Psoas muscle (tissue), 8 donors: ENCODE data around the gene PACC1. TPM values are rescaled to one million over a fixed set of nuclear protein-coding genes. Genes with fewer than 3 reads are reported as not detected.
A peak's percentile ranks its signal among the peaks of the same experiment; 100 is the strongest.

ENCODE experiments used
- ATAC-seq, 4 donors: fragments of 200-7000 bp; cut with Tn5 transposase; one replicate each; pipeline ENCODE4 v1.9.1; 2020; ENCODE audit warnings: moderate library complexity in 3 of 4, mild to moderate bottlenecking in 2 of 4
- DNase-seq, 2 donors: peaks; one replicate each; pipeline ENCODE4 v3.0.0-alpha.2; 2020
- H3K27ac ChIP-seq: fragments of 200-600 bp; one replicate; pipeline ENCODE4 v1.8.0; 2022
- H3K27me3 ChIP-seq, 3 donors: fragments of 200-600 bp in 1 of 3; one replicate each; pipeline versions ENCODE4 v1.6.1 to v1.8.0; 2013 to 2022; ENCODE audit warnings: low read length in 2 of 3, mild to moderate bottlenecking in 2 of 3, moderate library complexity in 1 of 3; ENCODE audit not compliant: insufficient read depth in 3 of 3
- H3K36me3 ChIP-seq, 2 donors: fragments of 200-600 bp in 1 of 2; one replicate each; pipeline versions ENCODE4 v1.6.1 to v1.8.0; 2013 to 2022; ENCODE audit warnings: low read depth in 1 of 2, mild to moderate bottlenecking in 1 of 2, moderate library complexity in 1 of 2; ENCODE audit not compliant: insufficient read depth in 1 of 2
- H3K4me1 ChIP-seq: fragments of 200-600 bp; one replicate; pipeline ENCODE4 v1.8.0; 2022
- H3K4me3 ChIP-seq: fragments of 200-600 bp; one replicate; pipeline ENCODE4 v1.8.0; 2022; ENCODE audit warnings: mild to moderate bottlenecking
- H3K9me3 ChIP-seq: fragments of 200-600 bp; one replicate; pipeline ENCODE4 v1.8.0; 2022
- CTCF ChIP-seq: fragments of 200-600 bp; IDR thresholded peaks from one replicate; pipeline ENCODE4 v1.8.0; 2022; ENCODE audit warnings: antibody characterized with exemption
- WGBS, 3 donors: extraction: QIAGEN DNeasy Blood & Tissue Kit; methylation state at CpG; one replicate each; pipeline versions ENCODE4 v1.1.6 to v1.1.7; 2013; 5-methylcytosine and 5-hydroxymethylcytosine counted together
- intact Hi-C, 2 donors: fragments of 100-400 bp; cut with DNase I; formaldehyde crosslinking; loops; one replicate each; pipeline versions ENCODE4 v1.11.0 to v1.14.2; 2022
- polyA plus RNA-seq, 3 donors: library from polyadenylated mRNA; stranded (reverse); fragments of 200-250 nt; gene quantifications; one replicate each; pipeline ENCODE4 v1.2.3, GENCODE V29; 2013
- total RNA-seq, 4 donors: library from RNA; stranded (reverse); fragmentation: NEBNext Ultra II Directional in 2 of 4; extraction: Animal tissue kit (Norgen Biotek cat#: 25700) in 2 of 4; gene quantifications; one replicate each; pipeline versions ENCODE4 v1.2.1 to v1.2.4, GENCODE V29; 2021 to 2023
- donor health status: healthy with polysubstance abuse.
- donor health status: DM: no; HTN: no; CAD: no; lungs with moderate emphysema.
- donor health status: Bipolar disorder and iron deficiency.
- donor health status: healthy.
- donor health status: DM: yes; HTN: yes; CAD: no.
- donor health status: DM: no; HTN: no; CAD: no.
- donor health status: DM: no; HTN: no; CAD: no.
- donor health status: DM: yes; HTN: yes; CAD: no.

The PACC1 gene
- total and polyA plus RNA-seq, 7 donors = 1.1 to 5.6 (median 2.3) TPM

GRCh38 chr1:212354464-212354863 lies 60.2 kb downstream of the PACC1 start:
- no peak overlapping the region for H3K27ac ChIP-seq
- DNase-seq (no peak), ATAC-seq (no peak)
- H3K36me3 ChIP-seq = peaks cover 5 to 84% of the 10 kb centered on the region in 2 donors
- H3K4me3 ChIP-seq = no peak overlapping the region
- no peaks in the 10 kb centered on the region for H3K9me3 ChIP-seq
- H3K27me3 ChIP-seq = no peaks in the 10 kb centered on the region
- H3K4me1 ChIP-seq = no peaks in the 10 kb centered on the region
- WGBS, 3 donors = 65 to 94% (median 92%) methylated on average over 3 of the region's 3 CpGs
- intact Hi-C loops = no loop called here
- no peak for TF ChIP-seq CTCF

GRCh38 chr1:212353181-212353580 lies 61.5 kb downstream of the PACC1 start:
- no peak for TF ChIP-seq CTCF
- Histone ChIP-seq H3K4me1 (no peaks in the 10 kb centered on the region), H3K9me3 (no peaks in the 10 kb centered on the region), H3K36me3 (peaks cover 5 to 84% of the 10 kb centered on the region in 2 donors), H3K4me3 (no peak overlapping the region), H3K27me3 (no peaks in the 10 kb centered on the region), H3K27ac (no peak overlapping the region)
- DNase-seq (no peak), ATAC-seq (peak in 2 of 4 donors; percentile 48 to 62)
- intact Hi-C loops = no loop called here
- WGBS, 3 donors = 77 to 90% (median 89%) methylated on average over 2 of the region's 2 CpGs

- no peaks in the 10 kb centered on the region for H3K27me3 ChIP-seq
- 86 to 91% (median 89%) methylated on average over 10 of the region's 10 CpGs for WGBS, 3 donors
- TF ChIP-seq CTCF = no peak
- intact Hi-C loops = no loop called here
- H3K4me1 ChIP-seq = no peaks in the 10 kb centered on the region
- H3K36me3 ChIP-seq = peaks cover 2 to 84% of the 10 kb centered on the region in 2 donors
- H3K9me3 ChIP-seq = no peaks in the 10 kb centered on the region
- DNase-seq (no peak), ATAC-seq (no peak)
- H3K27ac ChIP-seq = no peak overlapping the region
- H3K4me3 ChIP-seq = no peak overlapping the region
These were observed 62.9 kb downstream of the PACC1 start for GRCh38 chr1:212351588-212352362.

GRCh38 chr1:212346601-212347000 lies 68.1 kb downstream of the PACC1 start:
- Histone ChIP-seq H3K27ac (no peak overlapping the region), H3K27me3 (no peaks in the 10 kb centered on the region), H3K9me3 (no peaks in the 10 kb centered on the region), H3K4me1 (no peaks in the 10 kb centered on the region), H3K36me3 (peaks cover 0 to 63% of the 10 kb centered on the region in 2 donors), H3K4me3 (no peak overlapping the region)
- ATAC-seq (no peak), DNase-seq (no peak)
- TF ChIP-seq CTCF = no peak
- intact Hi-C loops = no loop called here
- 92 to 97% (median 96%) methylated on average over 1 of the region's 1 CpG for WGBS, 3 donors

GRCh38 chr1:212344905-212345304 lies 69.8 kb downstream of the PACC1 start:
- WGBS, 3 donors = 96 to 99% (median 96%) methylated on average over 4 of the region's 4 CpGs
- H3K4me3 ChIP-seq = no peak overlapping the region
- TF ChIP-seq CTCF = no peak
- H3K27ac ChIP-seq = no peak overlapping the region
- H3K27me3 ChIP-seq = no peaks in the 10 kb centered on the region
- H3K36me3 ChIP-seq = peaks cover 0 to 57% of the 10 kb centered on the region in 2 donors
- no peaks in the 10 kb centered on the region for H3K9me3 ChIP-seq
- DNase-seq (no peak), ATAC-seq (no peak)
- no peaks in the 10 kb centered on the region for H3K4me1 ChIP-seq
- intact Hi-C loops = no loop called here
